NCI-H1694 treated with DMSO at 0.1 percent for 48 hours (cell line): ENCODE results near the gene HTR3C.

Experiments used
- DNase-seq: peaks from one replicate; lab custom pipeline; 2025; lab: John Stamatoyannopoulos, UW

Gene HTR3C

DNA sequence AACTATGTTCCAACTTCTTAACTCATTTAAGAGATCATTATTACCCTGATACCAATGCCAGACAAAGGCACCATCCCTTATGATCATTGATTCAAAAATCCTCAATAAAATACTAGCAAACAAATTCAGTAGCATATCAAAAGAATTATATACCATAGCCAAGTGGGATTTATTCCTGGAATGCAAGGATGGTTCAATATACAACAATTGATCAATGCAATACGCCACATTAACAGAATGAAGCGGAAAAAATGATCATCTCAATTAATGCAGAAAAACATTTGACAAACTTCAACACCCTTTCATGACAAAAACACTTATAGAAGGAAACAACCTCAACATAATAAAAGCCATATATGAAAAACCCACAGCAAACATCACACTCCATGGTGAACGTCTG lies 39.4 kb downstream of the HTR3C start:
- no peak for DNase-seq

GRCh38 chr3:184096811-184097383 lies 44.0 kb downstream of the HTR3C start, which contains the start of gene HTR3E:
Gene HTR3E, plus strand, starts transcription at chr3:184097064. Its CDS starts 466 bp downstream, at chr3:184097530.
- DNase-seq: no peak

GRCh38 chr3:184097556-184097955 lies 44.7 kb downstream of the HTR3C start:
- no peak for DNase-seq

DNA sequence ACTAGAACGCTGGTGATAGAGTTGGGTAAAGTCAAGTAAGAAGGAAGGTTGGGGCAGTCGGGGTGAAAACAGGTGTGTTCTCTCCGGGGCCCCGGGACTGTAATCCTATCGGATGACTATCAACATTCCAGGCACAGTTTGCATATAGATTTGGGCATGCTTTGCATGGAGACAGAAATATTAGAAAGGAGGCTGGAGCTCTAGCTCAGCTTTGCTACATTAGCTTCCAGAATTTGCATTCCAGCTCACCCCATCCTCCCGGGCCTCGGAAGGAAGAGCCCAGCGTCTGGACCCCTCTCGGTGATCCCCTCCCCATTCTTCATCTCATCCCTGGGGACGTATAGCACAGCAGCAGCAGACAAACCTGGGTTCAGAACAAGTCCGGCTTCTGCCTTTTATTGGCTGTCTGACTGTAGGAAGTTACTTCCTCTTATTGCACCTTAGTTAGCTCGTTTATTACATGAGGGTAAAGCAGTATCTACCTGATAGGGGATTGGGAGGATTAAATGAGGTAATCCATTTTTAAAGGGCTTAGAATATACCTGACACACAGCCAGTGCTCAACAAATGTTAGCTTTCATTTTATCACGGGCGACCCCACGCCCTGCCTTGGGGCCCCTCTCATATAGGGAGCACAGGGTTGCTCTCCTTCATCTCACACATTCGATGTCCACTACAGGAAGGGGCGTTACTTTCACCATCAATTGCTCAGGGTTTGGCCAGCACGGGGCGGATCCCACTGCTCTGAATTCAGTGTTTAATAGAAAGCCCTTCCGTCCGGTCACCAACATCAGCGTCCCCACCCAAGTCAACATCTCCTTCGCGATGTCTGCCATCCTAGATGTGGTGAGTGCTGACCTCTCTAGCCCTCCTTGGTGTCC lies 47.2 kb downstream of the HTR3C start:
- DNase-seq: no peak
